Kidney (tissue), 14 donors: Measurements from ENCODE around the gene PLA2G4A. TPM values are rescaled to one million over a fixed set of nuclear protein-coding genes. Genes with fewer than 3 reads are reported as not detected.

Experiments
- DNase-seq, 5 donors: peaks; one replicate each; pipeline ENCODE4 v3.0.0-alpha.2; 2013 to 2020
- FAIRE-seq: peaks from 2 replicates; lab custom pipeline; 2012; peaks lifted over from hg19 to GRCh38; lab: Jason Lieb, UNC
- H3K27ac ChIP-seq, 2 donors: one replicate each; pipeline ENCODE4 v1.7.0; 2013; ENCODE audit warnings: low read depth in 2 of 2, low read length in 2 of 2, inconsistent platforms in 1 of 2
- H3K27me3 ChIP-seq: one replicate; pipeline ENCODE4 v1.7.1; 2013; ENCODE audit warnings: low read length, inconsistent platforms; ENCODE audit not compliant: control insufficient read depth, insufficient read depth
- H3K36me3 ChIP-seq, 3 donors: one replicate each; pipeline versions ENCODE4 v1.7.0 to v1.7.1; 2013; ENCODE audit warnings: low read length in 3 of 3, control low read depth in 1 of 3, inconsistent platforms in 1 of 3; ENCODE audit not compliant: insufficient read depth in 3 of 3, control insufficient read depth in 2 of 3
- H3K4me1 ChIP-seq, 3 donors: one replicate each; pipeline versions ENCODE4 v1.7.0 to v1.7.1; 2013; ENCODE audit warnings: low read length in 3 of 3, inconsistent platforms in 1 of 3, low read depth in 1 of 3; ENCODE audit not compliant: control insufficient read depth in 2 of 3, insufficient read depth in 2 of 3
- H3K4me3 ChIP-seq, 3 donors: one replicate each; pipeline versions ENCODE4 v1.7.0 to v1.8.1; 2013; ENCODE audit warnings: low read length in 3 of 3, control low read depth in 1 of 3, inconsistent platforms in 1 of 3
- H3K9ac ChIP-seq, 3 donors: one replicate each; pipeline versions ENCODE4 v1.7.0 to v1.7.1; 2013; ENCODE audit warnings: low read length in 3 of 3, control low read depth in 1 of 3, inconsistent platforms in 1 of 3
- H3K9me3 ChIP-seq, 3 donors: one replicate each; pipeline versions ENCODE4 v1.7.0 to v1.7.1; 2013; ENCODE audit warnings: low read length in 3 of 3, control low read depth in 1 of 3, inconsistent platforms in 1 of 3; ENCODE audit not compliant: control insufficient read depth in 2 of 3, insufficient read depth in 1 of 3
- CTCF ChIP-seq: IDR thresholded peaks from 3 replicates; pipeline ENCODE4 v1.5.1; 2012; ENCODE audit warnings: mild to moderate bottlenecking, moderate library complexity, borderline replicate concordance; ENCODE audit not compliant: insufficient read depth; ENCODE audit errors: extremely low read depth
- intact Hi-C: fragments of 100-400 bp; cut with DNase I; formaldehyde crosslinking; loops from one replicate; pipeline ENCODE4 v1.11.1; 2022
- polyA plus RNA-seq: library from polyadenylated mRNA; stranded (reverse); fragments of 350-450 nt; fragmentation: Illumina TruSeq; extraction: RNeasy Lipid Tissue Mini Kit (QIAGEN cat#74804); gene quantifications from one replicate; pipeline ENCODE4 v1.2.3, GENCODE V29; 2014; ENCODE audit warnings: low read depth, low replicate concordance; ENCODE audit not compliant: insufficient read depth
- total RNA-seq: library from RNA; stranded (reverse); fragmentation: NEBNext Ultra II Directional; extraction: Animal tissue kit (Norgen Biotek cat#: 25700); gene quantifications from one replicate; pipeline ENCODE4 v1.2.1, GENCODE V29; 2021
- donor health status: control.
- donor health status: control.
- donor health status: control.
- donor health status: control.
- donor health status: control.
- donor health status: DM: yes; HTN: yes; CAD: no.
- donor health status: Normal renal cell carcinoma (clear cell type).

The PLA2G4A gene
- total and polyA plus RNA-seq, 2 donors from 2014 or later, result 3.4 to 8.4 TPM

- Histone ChIP-seq H3K27ac (no peak overlapping the region), H3K9me3 (no peaks in the 10 kb centered on the region), H3K36me3 (no peaks in the 10 kb centered on the region), H3K9ac (no peak overlapping the region), H3K4me3 (no peak overlapping the region), H3K4me1 (peaks cover 0 to 2% (median 2%) of the 10 kb centered on the region in 3 donors), H3K27me3 (no peaks in the 10 kb centered on the region)
- intact Hi-C loops, result no loop called here
- DNase-seq (peak in 2 of 5 donors; percentile 38 to 63), FAIRE-seq (peak; percentile 77)
- no peak for TF ChIP-seq CTCF
Measured at GRCh38 chr1:186838380-186839040, 9.8 kb downstream of the PLA2G4A start.

GRCh38 chr1:186839041-186839400, 10.3 kb downstream of the PLA2G4A start:
- no peaks in the 10 kb centered on the region for H3K36me3 ChIP-seq
- peaks cover 0 to 2% (median 2%) of the 10 kb centered on the region in 3 donors for H3K4me1 ChIP-seq
- H3K27me3 ChIP-seq, result no peaks in the 10 kb centered on the region
- no peak for TF ChIP-seq CTCF
- FAIRE-seq (no peak), DNase-seq (peak in 2 of 5 donors; percentile 16 to 33)
- H3K9ac ChIP-seq, result no peak overlapping the region
- H3K4me3 ChIP-seq, result no peak overlapping the region
- intact Hi-C loops, result no loop called here
- no peak overlapping the region for H3K27ac ChIP-seq
- no peaks in the 10 kb centered on the region for H3K9me3 ChIP-seq

- DNase-seq, result no peak
- FAIRE-seq, result no peak
- TF ChIP-seq CTCF, result no peak
- Histone ChIP-seq H3K4me3 (no peak overlapping the region), H3K9me3 (no peaks in the 10 kb centered on the region), H3K27me3 (no peaks in the 10 kb centered on the region), H3K36me3 (no peaks in the 10 kb centered on the region), H3K4me1 (peaks cover 0 to 2% (median 2%) of the 10 kb centered on the region in 3 donors), H3K9ac (no peak overlapping the region), H3K27ac (no peak overlapping the region)
- intact Hi-C loops, result no loop called here
Measured at GRCh38 chr1:186841599-186841998, 12.8 kb downstream of the PLA2G4A start.
